Upper lobe of right lung (tissue), 1 donor: ENCODE results near the gene SUSD2. TPM values are rescaled to one million over a fixed set of nuclear protein-coding genes. Genes with fewer than 3 reads are reported as not detected.

ENCODE experiments used
- ATAC-seq: fragments of 200-7000 bp; cut with Tn5 transposase; one replicate; pipeline ENCODE4 v1.9.1; 2020; ENCODE audit warnings: mild to moderate bottlenecking, moderate library complexity
- DNase-seq: peaks from one replicate; pipeline ENCODE4 v3.0.0-alpha.2; 2020
- H3K27ac ChIP-seq: fragments of 200-600 bp; one replicate; pipeline ENCODE4 v1.8.0; 2022
- H3K27me3 ChIP-seq: fragments of 200-600 bp; one replicate; pipeline ENCODE4 v1.8.0; 2022; ENCODE audit warnings: mild to moderate bottlenecking
- H3K36me3 ChIP-seq: fragments of 200-600 bp; one replicate; pipeline ENCODE4 v1.8.0; 2022
- H3K4me1 ChIP-seq: fragments of 200-600 bp; one replicate; pipeline ENCODE4 v1.8.0; 2022
- H3K4me3 ChIP-seq: fragments of 200-600 bp; one replicate; pipeline ENCODE4 v1.8.0; 2022; ENCODE audit warnings: mild to moderate bottlenecking
- H3K9me3 ChIP-seq: fragments of 200-600 bp; one replicate; pipeline ENCODE4 v1.8.0; 2022
- CTCF ChIP-seq: fragments of 200-600 bp; IDR thresholded peaks from one replicate; pipeline ENCODE4 v1.8.0; 2022; ENCODE audit warnings: antibody characterized with exemption
- intact Hi-C: fragments of 100-400 bp; cut with DNase I; formaldehyde crosslinking; loops from one replicate; pipeline ENCODE4 v1.11.0; 2022
- total RNA-seq: library from RNA; stranded (reverse); fragmentation: NEBNext Ultra II Directional; extraction: Animal tissue kit (Norgen Biotek cat#: 25700); gene quantifications from one replicate; pipeline ENCODE4 v1.2.1, GENCODE V29; 2021
- donor health status: DM: no; HTN: yes; CAD: no; lungs with severe emphysema.

The SUSD2 gene
- total RNA-seq, 1 donor from 2014 or later, result 277 TPM

GRCh38 chr22:24188705-24189248 lies 7.5 kb downstream of the SUSD2 start:
- intact Hi-C loops, result no loop called here
- Histone ChIP-seq H3K4me1 (peaks cover 16% of the 10 kb centered on the region), H3K27ac (peak overlapping the region; percentile 51), H3K36me3 (no peaks in the 10 kb centered on the region), H3K9me3 (no peaks in the 10 kb centered on the region), H3K27me3 (no peaks in the 10 kb centered on the region), H3K4me3 (no peak overlapping the region)
- ATAC-seq (no peak), DNase-seq (no peak)
- no peak for TF ChIP-seq CTCF

GRCh38 chr22:24189249-24190158 lies 8.2 kb downstream of the SUSD2 start:
- intact Hi-C loops, result loop anchor here (10.0 kb wide), 1 partner anchor 55 kb away; the partner anchor contains the start of gene GGT5
- Histone ChIP-seq H3K4me1 (peaks cover 16% of the 10 kb centered on the region), H3K27me3 (no peaks in the 10 kb centered on the region), H3K27ac (peak overlapping the region; percentile 51), H3K4me3 (no peak overlapping the region), H3K9me3 (no peaks in the 10 kb centered on the region), H3K36me3 (no peaks in the 10 kb centered on the region)
- peak; percentile 92 for ATAC-seq
- TF ChIP-seq CTCF, result peak; percentile 87
- DNase-seq, result peak; percentile 93

GRCh38 chr22:24190159-24190540 lies 8.9 kb downstream of the SUSD2 start:
- intact Hi-C loops, result loop anchor here (10.0 kb wide), 1 partner anchor 55 kb away; the partner anchor contains the start of gene GGT5
- no peak overlapping the region for H3K4me3 ChIP-seq
- H3K4me1 ChIP-seq, result peaks cover 16% of the 10 kb centered on the region
- ATAC-seq (no peak), DNase-seq (no peak)
- no peak for TF ChIP-seq CTCF
- no peaks in the 10 kb centered on the region for H3K9me3 ChIP-seq
- H3K27ac ChIP-seq, result peak overlapping the region; percentile 17
- no peaks in the 10 kb centered on the region for H3K27me3 ChIP-seq
- H3K36me3 ChIP-seq, result no peaks in the 10 kb centered on the region

GRCh38 chr22:24190596-24191208 lies 9.4 kb downstream of the SUSD2 start:
- no peak for TF ChIP-seq CTCF
- peaks cover 16% of the 10 kb centered on the region for H3K4me1 ChIP-seq
- H3K27ac ChIP-seq, result peak overlapping the region; percentile 17
- no peak overlapping the region for H3K4me3 ChIP-seq
- ATAC-seq (no peak), DNase-seq (peak; percentile 56)
- H3K27me3 ChIP-seq, result no peaks in the 10 kb centered on the region
- no peaks in the 10 kb centered on the region for H3K36me3 ChIP-seq
- intact Hi-C loops, result loop anchor here (10.0 kb wide), 1 partner anchor 54 kb away; the partner anchor contains the start of gene GGT5
- no peaks in the 10 kb centered on the region for H3K9me3 ChIP-seq

GRCh38 chr22:24191381-24191841 lies 10.1 kb downstream of the SUSD2 start:
- Histone ChIP-seq H3K27ac (no peak overlapping the region), H3K9me3 (no peaks in the 10 kb centered on the region), H3K4me3 (no peak overlapping the region), H3K27me3 (no peaks in the 10 kb centered on the region), H3K36me3 (no peaks in the 10 kb centered on the region), H3K4me1 (peaks cover 16% of the 10 kb centered on the region)
- DNase-seq, result peak; percentile 63
- no peak for ATAC-seq
- intact Hi-C loops, result loop anchor here (10.0 kb wide), 1 partner anchor 53 kb away; the partner anchor contains the start of gene GGT5
- TF ChIP-seq CTCF, result no peak
